ENCODE data around the gene NIPA2. TPM values are rescaled to one million over a fixed set of nuclear protein-coding genes. Genes with fewer than 3 reads are reported as not detected.
"Not testable (repeated sequence)": the region's sequence is repeated elsewhere in the genome, so short reads cannot be mapped to it uniquely, and the experiment has no call there.

The NIPA2 gene
- total and polyA plus RNA-seq, 3 experiments from 2014 or later: 55.4 to 112 (median 102) TPM

DNA sequence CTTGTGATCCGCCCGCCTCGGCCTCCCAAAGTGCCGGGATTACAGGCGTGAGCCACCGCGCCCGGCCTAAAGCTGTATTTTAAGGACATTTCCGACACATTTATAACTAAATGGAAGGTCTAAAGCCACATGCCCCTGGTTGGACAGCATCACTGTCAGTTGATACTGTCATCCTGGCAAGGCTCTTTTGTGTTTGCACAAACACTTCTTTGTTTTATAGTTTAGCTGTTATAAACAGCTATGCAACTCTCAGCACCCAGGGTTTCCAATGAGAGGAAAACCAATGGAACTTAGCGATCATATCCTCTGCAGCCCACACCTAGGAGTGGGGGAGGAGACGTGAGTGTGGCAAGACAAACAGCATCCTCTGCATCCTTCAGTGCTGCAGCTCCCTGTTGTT, 32.3 kb upstream of the NIPA2 start:
- ChIA-PET POLR2A (no interaction called here), CTCF (no interaction called here)
- Histone ChIP-seq H3K9me3 (ENCODE audit: low read length) (no peaks in the 10 kb centered on the region), H3K4me1 (ENCODE audit: insufficient read depth, low read length) (no peaks in the 10 kb centered on the region), H3K36me3 (ENCODE audit: insufficient read depth, low read length) (no peaks in the 10 kb centered on the region), H3K27ac (ENCODE audit: low read depth, low read length) (no peak overlapping the region), H3K4me3 (ENCODE audit: low read length) (no peak overlapping the region), H3K27me3 (ENCODE audit: insufficient read depth, low read length, poor library complexity, severe bottlenecking) (no peaks in the 10 kb centered on the region)
- Mint-ChIP-seq H3K36me3 (peaks cover 0 to 8% (median under 1%) of the 10 kb centered on the region in 3 donors), H3K4me1 (peaks cover 14 to 32% (median 22%) of the 10 kb centered on the region in 3 donors), H3K27ac (no peak overlapping the region), H3K27me3 (no peaks in the 10 kb centered on the region), H3K9me3 (no peaks in the 10 kb centered on the region), H3K4me3 (no peak overlapping the region)
- DNase-seq: no peak

DNA sequence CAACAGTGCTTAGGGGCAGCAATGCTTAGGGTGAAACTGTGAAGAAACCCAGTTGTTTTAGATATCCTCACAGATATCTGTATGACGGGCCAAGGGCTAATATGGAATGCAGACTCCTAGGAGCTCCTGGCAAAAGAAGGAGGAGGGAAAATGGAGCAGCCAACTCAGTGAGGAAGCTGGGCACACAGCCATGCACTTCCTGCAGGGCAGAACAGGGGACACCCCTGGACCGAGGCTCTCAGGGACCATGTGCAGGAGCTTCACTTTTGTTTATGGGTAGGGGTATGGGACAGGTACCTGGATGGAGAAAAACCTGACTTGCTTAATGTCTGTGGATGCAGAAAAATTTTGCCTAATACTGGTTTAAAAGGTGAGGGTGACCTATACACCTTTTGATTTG, 31.8 kb upstream of the NIPA2 start:
- no peak for DNase-seq
- ChIA-PET POLR2A (no interaction called here), CTCF (interaction anchor here (1.4 kb wide), 1 partner anchor 21 kb away, joined by 3 read pairs; the partner anchor contains the start of gene NIPA1)
- no peaks in the 10 kb centered on the region for H3K9me3 ChIP-seq (ENCODE audit: low read length)
- peaks cover 0 to 8% (median under 1%) of the 10 kb centered on the region in 3 donors for H3K36me3 Mint-ChIP-seq
- H3K9me3 Mint-ChIP-seq: no peaks in the 10 kb centered on the region
- no peaks in the 10 kb centered on the region for H3K4me1 ChIP-seq (ENCODE audit: insufficient read depth, low read length)
- H3K27ac ChIP-seq (ENCODE audit: low read depth, low read length): no peak overlapping the region
- H3K4me1 Mint-ChIP-seq: peaks cover 12 to 29% (median 21%) of the 10 kb centered on the region in 3 donors
- H3K4me3 ChIP-seq (ENCODE audit: low read length): no peak overlapping the region
- no peaks in the 10 kb centered on the region for H3K36me3 ChIP-seq (ENCODE audit: insufficient read depth, low read length)
- H3K27me3 Mint-ChIP-seq: no peaks in the 10 kb centered on the region
- H3K27ac Mint-ChIP-seq: peak overlapping the region in 3 of 8 donors; percentile 40 to 79 (median 42)
- H3K27me3 ChIP-seq (ENCODE audit: insufficient read depth, low read length, poor library complexity, severe bottlenecking): no peaks in the 10 kb centered on the region
- no peak overlapping the region for H3K4me3 Mint-ChIP-seq

DNA sequence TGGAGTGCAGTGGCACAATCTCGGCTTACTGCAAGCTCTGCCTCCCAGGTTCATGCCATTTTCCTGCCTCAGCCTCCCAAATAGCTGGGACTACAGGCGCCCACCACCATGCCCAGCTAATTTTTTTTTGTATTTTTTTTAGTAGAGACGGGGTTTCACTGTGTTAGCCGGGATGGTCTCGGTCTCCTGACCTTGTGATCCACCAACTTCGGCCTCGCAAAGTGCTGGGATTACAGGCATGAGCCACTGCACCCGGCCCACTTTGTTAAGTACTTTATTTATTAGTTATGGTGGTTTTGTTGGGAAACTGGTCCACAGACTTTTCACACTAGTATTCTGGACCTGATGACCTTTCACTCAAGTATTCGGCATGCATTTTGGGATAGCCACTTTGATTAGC, 30.6 kb upstream of the NIPA2 start:
- H3K9me3 ChIP-seq (ENCODE audit: low read length); H3K27me3 Mint-ChIP-seq; H3K4me3 Mint-ChIP-seq; H3K27ac Mint-ChIP-seq; DNase-seq; POLR2A ChIA-PET; H3K4me3 ChIP-seq (ENCODE audit: low read length); H3K27ac ChIP-seq (ENCODE audit: low read depth, low read length); H3K27me3 ChIP-seq (ENCODE audit: insufficient read depth, low read length, poor library complexity, severe bottlenecking); H3K9me3 Mint-ChIP-seq; H3K36me3 ChIP-seq (ENCODE audit: insufficient read depth, low read length); H3K4me1 ChIP-seq (ENCODE audit: insufficient read depth, low read length): not testable (repeated sequence)
- CTCF ChIA-PET: interaction anchor here (1.4 kb wide), 1 partner anchor 22 kb away, joined by 3 read pairs; the partner anchor contains the start of gene NIPA1
- peaks cover 0 to 20% (median 4%) of the 10 kb centered on the region in 3 donors for H3K36me3 Mint-ChIP-seq
- H3K4me1 Mint-ChIP-seq: peaks cover 7 to 21% (median 14%) of the 10 kb centered on the region in 3 donors

DNA sequence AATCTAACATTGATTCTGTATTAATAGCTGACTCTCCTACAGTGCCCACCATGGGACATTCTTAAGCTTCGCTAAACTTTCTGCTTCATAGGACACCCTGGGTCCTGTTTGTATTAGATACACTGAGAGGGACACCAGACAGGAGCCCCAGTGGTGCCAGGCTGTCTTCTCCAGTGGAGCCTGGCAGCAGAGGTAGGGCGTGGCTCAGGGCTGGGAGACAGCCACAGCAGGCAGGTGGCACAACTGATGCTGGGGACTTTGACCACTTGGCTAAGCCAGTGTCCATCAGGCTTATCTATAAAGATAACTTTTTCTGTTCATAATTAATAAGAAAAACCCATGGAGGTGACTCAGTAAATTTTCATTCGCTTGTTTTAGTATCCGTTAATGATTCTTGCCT, 30.2 kb upstream of the NIPA2 start:
- H3K9me3 Mint-ChIP-seq: no peaks in the 10 kb centered on the region
- H3K4me1 Mint-ChIP-seq: peaks cover 7 to 21% (median 13%) of the 10 kb centered on the region in 3 donors
- DNase-seq: no peak
- CTCF ChIA-PET: no interaction called here
- POLR2A ChIA-PET: no interaction called here
- Histone ChIP-seq H3K9me3 (ENCODE audit: low read length) (no peaks in the 10 kb centered on the region), H3K27me3 (ENCODE audit: insufficient read depth, low read length, poor library complexity, severe bottlenecking) (no peaks in the 10 kb centered on the region), H3K4me1 (ENCODE audit: insufficient read depth, low read length) (no peaks in the 10 kb centered on the region), H3K36me3 (ENCODE audit: insufficient read depth, low read length) (no peaks in the 10 kb centered on the region), H3K27ac (ENCODE audit: low read depth, low read length) (no peak overlapping the region), H3K4me3 (ENCODE audit: low read length) (no peak overlapping the region)
- no peak overlapping the region for H3K4me3 Mint-ChIP-seq
- no peaks in the 10 kb centered on the region for H3K27me3 Mint-ChIP-seq
- H3K36me3 Mint-ChIP-seq: peaks cover 0 to 22% (median 4%) of the 10 kb centered on the region in 3 donors
- H3K27ac Mint-ChIP-seq: peak overlapping the region in 1 of 8 donors; percentile 75

GRCh38 chr15:22808761-22809280, 29.6 kb upstream of the NIPA2 start:
- no peak for DNase-seq
- Histone ChIP-seq H3K9me3 (ENCODE audit: low read length) (no peaks in the 10 kb centered on the region), H3K27ac (ENCODE audit: low read depth, low read length) (no peak overlapping the region), H3K4me3 (ENCODE audit: low read length) (no peak overlapping the region), H3K4me1 (ENCODE audit: insufficient read depth, low read length) (no peaks in the 10 kb centered on the region), H3K36me3 (ENCODE audit: insufficient read depth, low read length) (peaks cover 3% of the 10 kb centered on the region), H3K27me3 (ENCODE audit: insufficient read depth, low read length, poor library complexity, severe bottlenecking) (no peaks in the 10 kb centered on the region)
- ChIA-PET CTCF (no interaction called here), POLR2A (no interaction called here)
- H3K27ac Mint-ChIP-seq: no peak overlapping the region
- no peaks in the 10 kb centered on the region for H3K9me3 Mint-ChIP-seq
- peaks cover 7 to 21% (median 13%) of the 10 kb centered on the region in 3 donors for H3K4me1 Mint-ChIP-seq
- peaks cover 0 to 25% (median 4%) of the 10 kb centered on the region in 3 donors for H3K36me3 Mint-ChIP-seq
- no peak overlapping the region for H3K4me3 Mint-ChIP-seq
- no peaks in the 10 kb centered on the region for H3K27me3 Mint-ChIP-seq

- CTCF ChIA-PET: interaction anchor here (1.0 kb wide), 1 partner anchor 10 kb away, joined by 3 read pairs; no protein-coding TSS in a partner anchor
- Histone ChIP-seq H3K9me3 (ENCODE audit: low read length) (no peaks in the 10 kb centered on the region), H3K4me1 (ENCODE audit: insufficient read depth, low read length) (no peaks in the 10 kb centered on the region), H3K36me3 (ENCODE audit: insufficient read depth, low read length) (peaks cover 4% of the 10 kb centered on the region), H3K4me3 (ENCODE audit: low read length) (no peak overlapping the region), H3K27ac (ENCODE audit: low read depth, low read length) (no peak overlapping the region), H3K27me3 (ENCODE audit: insufficient read depth, low read length, poor library complexity, severe bottlenecking) (no peaks in the 10 kb centered on the region)
- Mint-ChIP-seq H3K36me3 (peaks cover 0 to 35% (median 4%) of the 10 kb centered on the region in 3 donors), H3K4me1 (peaks cover 7 to 18% (median 9%) of the 10 kb centered on the region in 3 donors), H3K27ac (peak overlapping the region in 4 of 8 donors; percentile 64 to 86 (median 74)), H3K9me3 (no peaks in the 10 kb centered on the region), H3K27me3 (no peaks in the 10 kb centered on the region), H3K4me3 (no peak overlapping the region)
- POLR2A ChIA-PET: no interaction called here
- DNase-seq: peak in 1 of 5 donors; percentile 13
Measured at GRCh38 chr15:22810033-22810852, 28.2 kb upstream of the NIPA2 start.

DNA sequence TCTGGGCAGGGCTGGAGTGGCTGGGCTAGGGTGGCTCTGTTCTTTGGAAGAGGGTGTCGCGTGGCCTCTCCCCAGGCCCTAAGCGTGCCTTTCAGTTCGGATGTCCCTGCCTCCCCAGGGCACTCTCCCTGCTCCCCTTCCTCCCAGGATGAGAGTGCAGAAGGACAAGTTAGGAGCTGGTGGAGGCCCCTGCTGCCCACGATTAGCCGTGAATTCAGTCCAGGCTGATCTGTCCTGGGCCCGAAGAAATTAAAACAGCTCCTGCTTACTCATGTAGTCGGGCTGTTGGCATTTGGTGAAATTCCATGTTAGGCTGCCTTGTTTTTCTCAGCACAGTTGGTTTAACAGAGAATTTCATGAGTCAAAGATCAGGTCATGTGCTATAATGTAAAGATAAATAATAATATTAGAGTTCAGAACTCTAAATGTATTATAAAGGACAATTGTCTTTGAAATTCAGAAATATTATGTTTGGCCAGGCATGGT, 27.6 kb upstream of the NIPA2 start:
- CTCF ChIA-PET: interaction anchor here (1.0 kb wide), 2 partner anchors 10 to 14 kb away, joined by 3 to 4 read pairs; no protein-coding TSS in a partner anchor
- DNase-seq: no peak

GRCh38 chr15:22811640-22812039, 26.8 kb upstream of the NIPA2 start:
- H3K4me3 ChIP-seq (ENCODE audit: low read length): no peak overlapping the region
- CTCF ChIA-PET: interaction anchor here (1.0 kb wide), 2 partner anchors 11 to 15 kb away, joined by 3 to 4 read pairs; no protein-coding TSS in a partner anchor
- no peaks in the 10 kb centered on the region for H3K9me3 ChIP-seq (ENCODE audit: low read length)
- Mint-ChIP-seq H3K4me1 (peaks cover 7 to 13% (median 13%) of the 10 kb centered on the region in 3 donors), H3K27ac (peak overlapping the region in 1 of 8 donors; percentile 23), H3K36me3 (peaks cover 0 to 39% (median 7%) of the 10 kb centered on the region in 3 donors), H3K27me3 (no peaks in the 10 kb centered on the region), H3K9me3 (no peaks in the 10 kb centered on the region), H3K4me3 (no peak overlapping the region)
- H3K4me1 ChIP-seq (ENCODE audit: insufficient read depth, low read length): no peaks in the 10 kb centered on the region
- no peaks in the 10 kb centered on the region for H3K27me3 ChIP-seq (ENCODE audit: insufficient read depth, low read length, poor library complexity, severe bottlenecking)
- H3K27ac ChIP-seq (ENCODE audit: low read depth, low read length): no peak overlapping the region
- POLR2A ChIA-PET: no interaction called here
- H3K36me3 ChIP-seq (ENCODE audit: insufficient read depth, low read length): peaks cover 4% of the 10 kb centered on the region
- no peak for DNase-seq

More for the DNA sequence above, 27.6 kb upstream of the NIPA2 start:
- H3K36me3 Mint-ChIP-seq: peaks cover 0 to 39% (median 7%) of the 10 kb centered on the region in 3 donors
- Histone ChIP-seq H3K27me3 (ENCODE audit: insufficient read depth, low read length, poor library complexity, severe bottlenecking) (no peaks in the 10 kb centered on the region), H3K9me3 (ENCODE audit: low read length) (no peaks in the 10 kb centered on the region), H3K27ac (ENCODE audit: low read depth, low read length) (no peak overlapping the region), H3K4me1 (ENCODE audit: insufficient read depth, low read length) (no peaks in the 10 kb centered on the region), H3K36me3 (ENCODE audit: insufficient read depth, low read length) (peaks cover 4% of the 10 kb centered on the region), H3K4me3 (ENCODE audit: low read length) (no peak overlapping the region)
- H3K9me3 Mint-ChIP-seq: no peaks in the 10 kb centered on the region
- no peak overlapping the region for H3K4me3 Mint-ChIP-seq
- H3K4me1 Mint-ChIP-seq: peaks cover 7 to 18% (median 12%) of the 10 kb centered on the region in 3 donors
- POLR2A ChIA-PET: no interaction called here
- no peaks in the 10 kb centered on the region for H3K27me3 Mint-ChIP-seq
- H3K27ac Mint-ChIP-seq: peak overlapping the region in 1 of 8 donors; percentile 70

All from CD8-positive, alpha-beta memory T cell (primary cell).